Body of pancreas (tissue), 4 donors: ENCODE measurements around the gene KRTAP2-4.

Experiments used
- POLR2A ChIP-seq, 3 donors: fragments of 450-650 bp; IDR thresholded peaks; one replicate each; pipeline ENCODE4 v1.6.1; 2016; ENCODE audit warnings: antibody characterized with exemption in 3 of 3, mild to moderate bottlenecking in 2 of 3
- TF ChIP-seq, protein P1 (sequence below), 7 experiments: fragments of 450-650 bp in 4 of 7; fragments of 200-600 bp in 3 of 7; sonication (generic) in 3 of 7; IDR thresholded peaks; one replicate each; pipeline ENCODE4 v1.5.1; 2016 to 2019; ENCODE audit warnings: antibody characterized with exemption in 7 of 7

DNA sequence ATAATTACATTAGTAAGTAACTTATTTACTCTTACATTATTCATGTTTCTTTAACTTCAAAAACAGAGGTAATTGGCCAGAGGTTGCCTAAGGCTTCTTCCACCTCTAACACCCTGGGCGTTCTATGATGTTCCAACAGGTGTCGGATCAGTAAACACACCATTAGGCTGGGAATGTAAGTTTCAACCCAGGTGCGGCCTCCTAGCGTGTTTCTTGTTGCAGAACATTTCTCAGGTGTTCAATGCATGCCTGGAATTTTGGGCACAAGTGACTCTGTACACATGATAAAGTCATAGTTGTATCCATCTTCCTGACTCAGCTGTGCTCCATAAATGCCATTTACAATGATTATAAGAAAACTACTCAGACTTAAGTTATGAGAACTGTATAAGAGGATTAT, 11.7 kb downstream of the KRTAP2-4 start:
- TF ChIP-seq, protein P1, sequence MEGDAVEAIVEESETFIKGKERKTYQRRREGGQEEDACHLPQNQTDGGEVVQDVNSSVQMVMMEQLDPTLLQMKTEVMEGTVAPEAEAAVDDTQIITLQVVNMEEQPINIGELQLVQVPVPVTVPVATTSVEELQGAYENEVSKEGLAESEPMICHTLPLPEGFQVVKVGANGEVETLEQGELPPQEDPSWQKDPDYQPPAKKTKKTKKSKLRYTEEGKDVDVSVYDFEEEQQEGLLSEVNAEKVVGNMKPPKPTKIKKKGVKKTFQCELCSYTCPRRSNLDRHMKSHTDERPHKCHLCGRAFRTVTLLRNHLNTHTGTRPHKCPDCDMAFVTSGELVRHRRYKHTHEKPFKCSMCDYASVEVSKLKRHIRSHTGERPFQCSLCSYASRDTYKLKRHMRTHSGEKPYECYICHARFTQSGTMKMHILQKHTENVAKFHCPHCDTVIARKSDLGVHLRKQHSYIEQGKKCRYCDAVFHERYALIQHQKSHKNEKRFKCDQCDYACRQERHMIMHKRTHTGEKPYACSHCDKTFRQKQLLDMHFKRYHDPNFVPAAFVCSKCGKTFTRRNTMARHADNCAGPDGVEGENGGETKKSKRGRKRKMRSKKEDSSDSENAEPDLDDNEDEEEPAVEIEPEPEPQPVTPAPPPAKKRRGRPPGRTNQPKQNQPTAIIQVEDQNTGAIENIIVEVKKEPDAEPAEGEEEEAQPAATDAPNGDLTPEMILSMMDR (IDR thresholded peaks at IDR 0.05), result no peak
- TF ChIP-seq POLR2A (IDR thresholded peaks at IDR 0.05), result no peak
